ENCODE measurements around the gene KCNQ1. TPM values are rescaled to one million over a fixed set of nuclear protein-coding genes. Genes with fewer than 3 reads are reported as not detected.

KCNQ1 gene
- polyA plus RNA-seq, 1 donor from 2014 or later = not detected

DNA sequence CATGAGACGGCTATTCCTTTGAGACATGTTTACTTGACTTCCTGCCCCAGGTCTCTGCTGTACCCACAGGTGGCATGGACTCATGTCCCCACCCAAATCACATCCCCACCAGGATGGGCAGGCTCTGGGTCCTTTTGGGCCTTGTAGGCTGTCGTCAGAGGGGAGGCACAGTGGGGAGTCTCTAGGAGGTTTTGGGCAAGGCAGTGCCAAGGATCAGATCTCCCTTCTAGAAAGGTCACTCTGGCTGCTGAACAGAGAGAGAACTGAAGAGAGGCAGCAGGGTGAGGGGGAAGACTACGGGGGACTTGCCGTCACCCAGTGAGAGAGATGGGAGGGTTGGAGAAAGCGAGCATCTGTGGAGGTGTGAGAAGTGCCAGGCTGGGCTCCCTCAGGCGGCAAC, 259.5 kb downstream of the KCNQ1 start:
- H3K79me2 ChIP-seq (replicated peaks; ENCODE audit: insufficient read depth, low read length) = peaks cover under 1% of the 10 kb centered on the region
- no peaks in the 10 kb centered on the region for H3K9me2 ChIP-seq (ENCODE audit: insufficient read depth, low read length)
- H3K9ac ChIP-seq (ENCODE audit: low read length) = no peak overlapping the region
- H3K9me3 ChIP-seq (ENCODE audit: low read length) = no peaks in the 10 kb centered on the region
- no peaks in the 10 kb centered on the region for H3K36me3 ChIP-seq (ENCODE audit: insufficient read depth, low read length)
- H3K4me2 ChIP-seq (ENCODE audit: low read length) = no peak overlapping the region
- H4K20me1 ChIP-seq (ENCODE audit: insufficient read depth) = no peaks in the 10 kb centered on the region
- no peak overlapping the region for H2AFZ ChIP-seq (ENCODE audit: low read depth, low read length)
- no peak overlapping the region for H3K4me3 ChIP-seq (ENCODE audit: low read length)
- no peak overlapping the region for H3K27ac ChIP-seq (ENCODE audit: low read length)
- H3K27me3 ChIP-seq (ENCODE audit: insufficient read depth, low read depth, low read length) = no peaks in the 10 kb centered on the region
- H3F3A ChIP-seq (ENCODE audit: insufficient read depth, low read length, poor library complexity, severe bottlenecking) = no peaks in the 10 kb centered on the region
- TF ChIP-seq RAD21 (conservative IDR thresholded peaks at IDR 0.05) (no peak), CTCF (IDR thresholded peaks at IDR 0.05; ENCODE audit: poor library complexity, severe bottlenecking) (no peak), EP300 (conservative IDR thresholded peaks at IDR 0.05; ENCODE audit: poor library complexity, severe bottlenecking) (no peak), MXI1 (conservative IDR thresholded peaks at IDR 0.05; ENCODE audit: poor library complexity, severe bottlenecking) (no peak), POLR2AphosphoS5 (IDR thresholded peaks at IDR 0.05) (no peak), SMC3 (conservative IDR thresholded peaks at IDR 0.05; ENCODE audit: poor library complexity) (no peak), TAF1 (IDR thresholded peaks at IDR 0.05; ENCODE audit: low read depth) (no peak), EZH2 (IDR thresholded peaks at IDR 0.05; ENCODE audit: borderline replicate concordance, insufficient read depth, low read length, poor library complexity, severe bottlenecking) (no peak)
- TF ChIP-seq, protein P1, sequence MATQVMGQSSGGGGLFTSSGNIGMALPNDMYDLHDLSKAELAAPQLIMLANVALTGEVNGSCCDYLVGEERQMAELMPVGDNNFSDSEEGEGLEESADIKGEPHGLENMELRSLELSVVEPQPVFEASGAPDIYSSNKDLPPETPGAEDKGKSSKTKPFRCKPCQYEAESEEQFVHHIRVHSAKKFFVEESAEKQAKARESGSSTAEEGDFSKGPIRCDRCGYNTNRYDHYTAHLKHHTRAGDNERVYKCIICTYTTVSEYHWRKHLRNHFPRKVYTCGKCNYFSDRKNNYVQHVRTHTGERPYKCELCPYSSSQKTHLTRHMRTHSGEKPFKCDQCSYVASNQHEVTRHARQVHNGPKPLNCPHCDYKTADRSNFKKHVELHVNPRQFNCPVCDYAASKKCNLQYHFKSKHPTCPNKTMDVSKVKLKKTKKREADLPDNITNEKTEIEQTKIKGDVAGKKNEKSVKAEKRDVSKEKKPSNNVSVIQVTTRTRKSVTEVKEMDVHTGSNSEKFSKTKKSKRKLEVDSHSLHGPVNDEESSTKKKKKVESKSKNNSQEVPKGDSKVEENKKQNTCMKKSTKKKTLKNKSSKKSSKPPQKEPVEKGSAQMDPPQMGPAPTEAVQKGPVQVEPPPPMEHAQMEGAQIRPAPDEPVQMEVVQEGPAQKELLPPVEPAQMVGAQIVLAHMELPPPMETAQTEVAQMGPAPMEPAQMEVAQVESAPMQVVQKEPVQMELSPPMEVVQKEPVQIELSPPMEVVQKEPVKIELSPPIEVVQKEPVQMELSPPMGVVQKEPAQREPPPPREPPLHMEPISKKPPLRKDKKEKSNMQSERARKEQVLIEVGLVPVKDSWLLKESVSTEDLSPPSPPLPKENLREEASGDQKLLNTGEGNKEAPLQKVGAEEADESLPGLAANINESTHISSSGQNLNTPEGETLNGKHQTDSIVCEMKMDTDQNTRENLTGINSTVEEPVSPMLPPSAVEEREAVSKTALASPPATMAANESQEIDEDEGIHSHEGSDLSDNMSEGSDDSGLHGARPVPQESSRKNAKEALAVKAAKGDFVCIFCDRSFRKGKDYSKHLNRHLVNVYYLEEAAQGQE (IDR thresholded peaks at IDR 0.05; ENCODE audit: borderline replicate concordance) = no peak

DNA sequence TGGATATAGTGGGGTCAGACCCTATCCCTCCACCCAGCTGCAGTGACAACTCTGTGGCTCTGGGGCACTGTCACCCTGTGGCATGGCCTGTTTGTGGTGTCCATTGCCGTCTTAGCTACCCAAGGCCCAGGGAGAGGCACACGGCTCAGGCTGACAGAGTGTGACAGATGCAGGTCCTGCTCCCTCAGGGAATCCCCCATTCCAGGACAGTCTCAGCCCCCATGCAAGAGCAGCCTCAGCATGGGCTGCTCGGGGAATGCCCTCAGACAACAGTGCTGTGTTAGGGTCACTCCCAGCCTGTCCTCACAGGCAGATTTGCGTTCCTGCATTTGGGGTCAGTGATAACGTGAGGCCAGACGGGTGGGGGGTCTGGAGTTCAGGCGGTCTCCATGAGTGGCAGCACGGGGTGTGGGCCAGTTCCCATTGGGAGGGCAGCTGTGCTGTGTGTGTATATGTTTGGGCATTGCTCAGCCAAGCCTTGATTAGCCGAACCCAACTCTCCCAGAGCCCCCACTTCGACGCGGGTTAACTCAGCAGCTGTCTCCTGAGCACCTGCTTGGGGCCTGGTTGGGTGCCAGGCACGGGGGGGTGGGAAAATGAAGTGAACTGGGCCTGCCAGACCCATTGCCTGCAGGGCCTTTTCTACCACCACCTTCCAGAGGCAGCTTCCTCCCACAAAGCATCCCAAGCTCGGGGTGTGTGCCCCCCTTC, 260.2 kb downstream of the KCNQ1 start:
- H3K9ac ChIP-seq (ENCODE audit: low read length) = no peak overlapping the region
- H3K4me3 ChIP-seq (ENCODE audit: low read length) = no peak overlapping the region
- H3K4me2 ChIP-seq (ENCODE audit: low read length) = no peak overlapping the region
- H3K27me3 ChIP-seq (ENCODE audit: insufficient read depth, low read depth, low read length) = no peaks in the 10 kb centered on the region
- no peaks in the 10 kb centered on the region for H3K9me2 ChIP-seq (ENCODE audit: insufficient read depth, low read length)
- H3K9me3 ChIP-seq (ENCODE audit: low read length) = no peaks in the 10 kb centered on the region
- no peak overlapping the region for H2AFZ ChIP-seq (ENCODE audit: low read depth, low read length)
- no peak for TF ChIP-seq TAF1 (IDR thresholded peaks at IDR 0.05; ENCODE audit: low read depth)
- no peak for TF ChIP-seq RAD21 (conservative IDR thresholded peaks at IDR 0.05)
- TF ChIP-seq SMC3 (conservative IDR thresholded peaks at IDR 0.05; ENCODE audit: poor library complexity) = no peak
- no peak for TF ChIP-seq POLR2AphosphoS5 (IDR thresholded peaks at IDR 0.05)
- no peak for TF ChIP-seq EP300 (conservative IDR thresholded peaks at IDR 0.05; ENCODE audit: poor library complexity, severe bottlenecking)
- TF ChIP-seq, protein P1 (IDR thresholded peaks at IDR 0.05; ENCODE audit: borderline replicate concordance) = no peak
- no peak overlapping the region for H3K27ac ChIP-seq (ENCODE audit: low read length)
- no peaks in the 10 kb centered on the region for H3K79me2 ChIP-seq (replicated peaks; ENCODE audit: insufficient read depth, low read length)
- no peaks in the 10 kb centered on the region for H3F3A ChIP-seq (ENCODE audit: insufficient read depth, low read length, poor library complexity, severe bottlenecking)
- H3K36me3 ChIP-seq (ENCODE audit: insufficient read depth, low read length) = no peaks in the 10 kb centered on the region
- no peaks in the 10 kb centered on the region for H4K20me1 ChIP-seq (ENCODE audit: insufficient read depth)

Measured in neural cell (in vitro differentiated cells).